GM12878 (cell line): ENCODE measurements around the gene AFF1. TPM values are rescaled to one million over a fixed set of nuclear protein-coding genes. Genes with fewer than 3 reads are reported as not detected.

Experiments
- ATAC-seq: fragments of 200-7000 bp; cut with Tn5 transposase; 3 replicates; pipeline ENCODE4 v1.9.1; 2020; ENCODE audit warnings: mild to moderate bottlenecking, moderate library complexity
- BruUV-seq: library from RNA; stranded (reverse); fragments of 400-500 nt; replicated peaks from 2 replicates; lab custom pipeline; 2021; lab: Mats Ljungman, UMichigan
- CTCF ChIA-PET: fragments of 300-600 bp; sonication (Branson Sonifier 250); formaldehyde crosslinking; extraction: SDS; loops from one replicate; lab custom pipeline; 2021; ENCODE audit warnings: inconsistent platforms; lab: Yijun Ruan, JAX
- POLR2A ChIA-PET: fragments of 350-600 bp; formaldehyde crosslinking; extraction: SDS; loops from one replicate; lab custom pipeline; 2021; ENCODE audit warnings: inconsistent platforms; lab: Charles Lee
- RAD21 ChIA-PET: fragments of 300-600 bp; sonication (Branson Sonifier 250); formaldehyde crosslinking; loops from one replicate; lab custom pipeline; 2023; ENCODE audit warnings: antibody characterized with exemption; ENCODE audit not compliant: unreplicated experiment; lab: Charles Lee
- SMC1A ChIA-PET: fragments of 300-600 bp; sonication (Branson Sonifier 250); formaldehyde crosslinking; loops from one replicate; lab custom pipeline; 2023; ENCODE audit not compliant: unreplicated experiment, uncharacterized antibody; lab: Charles Lee
- DNase-seq: peaks from one replicate; pipeline ENCODE4 v3.0.0-alpha.2; 2011; ENCODE audit warnings: low read depth, low spot score
- FAIRE-seq: peaks from 3 replicates; lab custom pipeline; 2011; peaks lifted over from hg19 to GRCh38; lab: Jason Lieb, UNC
- H2AFZ ChIP-seq: 2 replicates; pipeline ENCODE4 v1.6.0; 2011; ENCODE audit warnings: low read depth, low read length, control low read depth; ENCODE audit not compliant: control insufficient read depth
- H3K27ac ChIP-seq: 2 replicates; pipeline ENCODE4 v1.5.1; 2011; ENCODE audit warnings: control low read depth; ENCODE audit not compliant: control insufficient read depth, insufficient read depth
- H3K27me3 ChIP-seq, 2 experiments: replicated peaks in 1 of 2; 2 replicates each; pipeline versions ENCODE4 v1.6.0 to v1.6.1; 2011; ENCODE audit warnings: low read length in 1 of 2; ENCODE audit not compliant: control insufficient read depth in 2 of 2, insufficient read depth in 2 of 2
- H3K36me3 ChIP-seq, 2 experiments: 2 replicates each; pipeline ENCODE4 v1.5.1; 2011; ENCODE audit warnings: low read length in 1 of 2; ENCODE audit not compliant: control insufficient read depth in 2 of 2, insufficient read depth in 2 of 2
- H3K4me1 ChIP-seq: 2 replicates; pipeline ENCODE4 v1.6.1; 2011; ENCODE audit warnings: mild to moderate bottlenecking, low read length, moderate library complexity, mixed read lengths; ENCODE audit not compliant: control insufficient read depth, insufficient read depth
- H3K4me2 ChIP-seq: 2 replicates; pipeline ENCODE4 v1.6.0; 2011; ENCODE audit warnings: control low read depth; ENCODE audit not compliant: control insufficient read depth, insufficient read depth
- H3K4me3 ChIP-seq: fragments of 200-600 bp; sonication (generic); 2 replicates; pipeline ENCODE4 v1.5.1; 2016
- H3K79me2 ChIP-seq: 2 replicates; pipeline ENCODE4 v1.6.0; 2011; ENCODE audit warnings: low read length; ENCODE audit not compliant: control insufficient read depth, insufficient read depth
- H3K9ac ChIP-seq: 2 replicates; pipeline ENCODE4 v1.8.0; 2011; ENCODE audit warnings: low read length, control low read depth, mixed read lengths; ENCODE audit not compliant: control insufficient read depth, insufficient read depth
- H3K9me3 ChIP-seq: replicated peaks from 3 replicates; pipeline ENCODE4 v1.5.1; 2011; ENCODE audit warnings: mild to moderate bottlenecking, low read length; ENCODE audit not compliant: control insufficient read depth, insufficient read depth
- H4K20me1 ChIP-seq: 2 replicates; pipeline ENCODE4 v1.6.0; 2011; ENCODE audit not compliant: control insufficient read depth, insufficient read depth
- ATF2 ChIP-seq: IDR thresholded peaks from 2 replicates; pipeline ENCODE4 v1.6.1; 2012; ENCODE audit warnings: low read length, inconsistent platforms
- DPF2 ChIP-seq: fragments of 450-650 bp; IDR thresholded peaks from 2 replicates; pipeline ENCODE4 v1.6.1; 2017; ENCODE audit warnings: mild to moderate bottlenecking
- E2F4 ChIP-seq: IDR thresholded peaks from 2 replicates; pipeline ENCODE4 v1.6.1; 2012; ENCODE audit warnings: low read depth, low read length, improper control_type of control experiment
- FOXM1 ChIP-seq: IDR thresholded peaks from 2 replicates; pipeline ENCODE4 v1.6.1; 2012; ENCODE audit warnings: low read depth, mild to moderate bottlenecking, inconsistent platforms, low read length, moderate library complexity
- IKZF1 ChIP-seq: fragments of 450-650 bp; conservative IDR thresholded peaks from 2 replicates; pipeline ENCODE4 v1.6.1; 2017; ENCODE audit warnings: antibody characterized with exemption, mild to moderate bottlenecking
- KLF5 ChIP-seq: fragments of 450-650 bp; IDR thresholded peaks from 2 replicates; pipeline ENCODE4 v1.6.1; 2014; ENCODE audit warnings: mild to moderate bottlenecking; ENCODE audit not compliant: partially characterized antibody
- MXI1 ChIP-seq: fragments of 150-350 bp; IDR thresholded peaks from 2 replicates; pipeline ENCODE4 v1.6.1; 2011; ENCODE audit warnings: low read depth, mild to moderate bottlenecking, inconsistent platforms, low read length, improper control_type of control experiment
- NFIC ChIP-seq: IDR thresholded peaks from 2 replicates; pipeline ENCODE4 v1.6.1; 2012; ENCODE audit warnings: low read depth, mild to moderate bottlenecking, inconsistent platforms, low read length, moderate library complexity
- NR2C1 ChIP-seq: fragments of 450-650 bp; IDR thresholded peaks from 2 replicates; pipeline ENCODE4 v1.6.1; 2017; ENCODE audit warnings: antibody characterized with exemption, mild to moderate bottlenecking, moderate library complexity
- PAX8 ChIP-seq: fragments of 450-650 bp; IDR thresholded peaks from 2 replicates; pipeline ENCODE4 v1.6.1; 2017; ENCODE audit warnings: mild to moderate bottlenecking, moderate library complexity
- PRDM15 ChIP-seq: fragments of 450-650 bp; formaldehyde crosslinking; IDR thresholded peaks from 2 replicates; pipeline ENCODE4 v1.4.0; 2020; ENCODE audit warnings: mild to moderate bottlenecking, moderate library complexity
- SIX5 ChIP-seq: IDR thresholded peaks from 2 replicates; pipeline ENCODE4 v1.6.1; 2011; ENCODE audit warnings: mild to moderate bottlenecking, low read depth, low read length, moderate library complexity; ENCODE audit not compliant: severe bottlenecking
- SMC3 ChIP-seq: IDR thresholded peaks from 2 replicates; pipeline ENCODE4 v1.6.1; 2011; ENCODE audit warnings: low read length, improper control_type of control experiment, borderline replicate concordance
- SRF ChIP-seq, 2 experiments: IDR thresholded peaks; 2 replicates each; pipeline ENCODE4 v1.6.1; 2011; ENCODE audit warnings: low read depth in 2 of 2, low read length in 2 of 2, mild to moderate bottlenecking in 1 of 2, moderate library complexity in 1 of 2
- STAT1 ChIP-seq: fragments of 450-650 bp; conservative IDR thresholded peaks from 2 replicates; pipeline ENCODE4 v1.6.1; 2014; ENCODE audit warnings: antibody characterized with exemption, mild to moderate bottlenecking
- TARDBP ChIP-seq: IDR thresholded peaks from 2 replicates; pipeline ENCODE4 v1.6.1; 2016; ENCODE audit warnings: borderline replicate concordance
- TCF12 ChIP-seq: IDR thresholded peaks from 2 replicates; pipeline ENCODE4 v1.6.1; 2011; ENCODE audit warnings: low read depth, mild to moderate bottlenecking, low read length
- WGBS: methylation state at CpG from one replicate; pipeline ENCODE4 v1.1.6; 2016; ENCODE audit warnings: low lambda C conversion rate; ENCODE audit not compliant: insufficient replicate concordance, insufficient coverage; ENCODE audit errors: missing lambda C conversion rate; 5-methylcytosine and 5-hydroxymethylcytosine counted together
- in situ Hi-C: fragments of 300-500 bp; cut with MboI; formaldehyde crosslinking; loops from 9 replicates; pipeline ENCODE4 v1.14.3; 2018; ENCODE audit warnings: mixed read lengths
- intact Hi-C: fragments of 100-400 bp; cut with micrococcal nuclease; formaldehyde crosslinking; loops from one replicate; pipeline ENCODE4 v1.14.2; 2022; ENCODE audit not compliant: unreplicated experiment
- polyA plus RNA-seq, 11 experiments: library from polyadenylated mRNA; depleted of rRNA in 4 of 11; unstranded in 6 of 11; stranded (reverse) in 5 of 11; fragments of >200 nt; fragmentation: Nextera tagmentation in 4 of 11; fragmentation: Illumina TruSeq in 1 of 11; extraction: Ambion mirVana in 4 of 11; extraction: Trizol in 1 of 11; gene quantifications; 1 replicate in 1 of 11; 2 replicates in 10 of 11; pipeline versions ENCODE4 v1.2.1 to v1.2.3, GENCODE V29; 2011 to 2016; ENCODE audit warnings: inconsistent platforms in 2 of 11, missing spikeins in 2 of 11, low read depth in 1 of 11
- total RNA-seq, 4 experiments: library from RNA; depleted of rRNA in 3 of 4; stranded (reverse); fragments of >200 nt in 3 of 4; fragmentation: Illumina TruSeq in 1 of 4; extraction: Trizol in 1 of 4; gene quantifications; 2 replicates each; pipeline versions ENCODE4 v1.2.1 to v1.2.3, GENCODE V29; 2013 to 2021
- TF ChIP-seq, protein P1 (sequence below): fragments of 450-650 bp; IDR thresholded peaks from 2 replicates; pipeline ENCODE4 v1.6.1; 2016; ENCODE audit warnings: mild to moderate bottlenecking

AFF1 gene
- total and polyA plus RNA-seq, 10 of the 15 experiments (the other 5 are each of a cell fraction or from before 2014, with no cell fraction given): 3.5 to 56.1 (median 21.5) TPM

DNA sequence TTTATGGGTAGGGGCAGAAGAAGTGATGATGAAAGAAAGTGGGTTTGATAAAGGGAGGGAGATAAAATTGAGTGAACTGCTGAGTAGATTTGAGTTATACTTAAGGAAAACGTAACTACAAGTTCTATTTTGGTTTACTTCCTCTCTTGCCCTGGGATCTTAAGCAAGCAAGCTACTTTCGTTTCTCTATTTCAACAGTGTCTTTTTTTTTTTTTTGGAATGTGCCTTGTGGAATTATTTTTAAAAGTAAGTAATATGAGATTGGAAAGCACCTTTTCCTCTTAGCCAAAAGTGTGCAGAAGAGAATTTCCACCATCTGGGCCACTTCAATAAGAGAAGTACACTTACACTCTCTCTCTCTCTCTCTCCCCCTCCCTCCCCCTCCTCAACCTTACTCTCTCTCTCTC, 26.6 kb upstream of the AFF1 start:
- ChIA-PET SMC1A (interaction anchor here (0.6 to 2.2 kb wide), 5 partner anchors 9 to 409 kb away, joined by 3 to 8 read pairs (median 4); no protein-coding TSS in a partner anchor), CTCF (interaction anchor here (0.6 to 6.9 kb wide), 6 partner anchors 14 to 412 kb away, joined by 3 to 38 read pairs (median 5); no protein-coding TSS in a partner anchor), RAD21 (interaction anchor here (0.6 to 1.1 kb wide), 6 partner anchors 16 to 343 kb away, joined by 3 to 4 read pairs (median 3); partner anchors contain the start of gene PTPN13), POLR2A (interaction anchor here (0.6 kb wide), 1 partner anchor 98 kb away, joined by 3 read pairs; no protein-coding TSS in a partner anchor)
- no peaks in the 10 kb centered on the region for H3K36me3 ChIP-seq
- H3K27me3 ChIP-seq: no peaks in the 10 kb centered on the region
- no peak overlapping the region for H3K4me3 ChIP-seq
- DNase-seq (no peak), ATAC-seq (peak; percentile 53), FAIRE-seq (no peak)
- in situ Hi-C loops (no loop called here), intact Hi-C loops (no loop called here)
- peak overlapping the region; percentile 8; the same call in 1 of the 2 replicates for H3K27ac ChIP-seq
- BruUV-seq: no TSS peak
- H3K79me2 ChIP-seq: no peaks in the 10 kb centered on the region
- no peak overlapping the region for H2AFZ ChIP-seq
- H3K9ac ChIP-seq: no peak overlapping the region
- H3K4me1 ChIP-seq: peaks cover 18% of the 10 kb centered on the region
- no peaks in the 10 kb centered on the region for H3K9me3 ChIP-seq
- 10% methylated on average over 1 of the region's 2 CpGs for WGBS
- H3K4me2 ChIP-seq: peak overlapping the region; percentile 30; the same call in 1 of the 2 replicates
- no peaks in the 10 kb centered on the region for H4K20me1 ChIP-seq
- no peak for TF ChIP-seq SIX5
- no peak for TF ChIP-seq FOXM1
- no peak for TF ChIP-seq MXI1
- TF ChIP-seq PRDM15: no peak
- no peak for TF ChIP-seq PAX8
- TF ChIP-seq DPF2: no peak
- TF ChIP-seq, protein P1, sequence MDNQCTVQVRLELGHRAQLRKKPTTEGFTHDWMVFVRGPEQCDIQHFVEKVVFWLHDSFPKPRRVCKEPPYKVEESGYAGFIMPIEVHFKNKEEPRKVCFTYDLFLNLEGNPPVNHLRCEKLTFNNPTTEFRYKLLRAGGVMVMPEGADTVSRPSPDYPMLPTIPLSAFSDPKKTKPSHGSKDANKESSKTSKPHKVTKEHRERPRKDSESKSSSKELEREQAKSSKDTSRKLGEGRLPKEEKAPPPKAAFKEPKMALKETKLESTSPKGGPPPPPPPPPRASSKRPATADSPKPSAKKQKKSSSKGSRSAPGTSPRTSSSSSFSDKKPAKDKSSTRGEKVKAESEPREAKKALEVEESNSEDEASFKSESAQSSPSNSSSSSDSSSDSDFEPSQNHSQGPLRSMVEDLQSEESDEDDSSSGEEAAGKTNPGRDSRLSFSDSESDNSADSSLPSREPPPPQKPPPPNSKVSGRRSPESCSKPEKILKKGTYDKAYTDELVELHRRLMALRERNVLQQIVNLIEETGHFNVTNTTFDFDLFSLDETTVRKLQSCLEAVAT: no peak
- TF ChIP-seq NFIC: no peak
- no peak for TF ChIP-seq TCF12
- no peak for TF ChIP-seq STAT1
- no peak for TF ChIP-seq ATF2
- no peak for TF ChIP-seq E2F4
- TF ChIP-seq TARDBP: no peak
- TF ChIP-seq NR2C1: no peak
- TF ChIP-seq KLF5: no peak
- TF ChIP-seq IKZF1: peak; percentile 30; the same call in 1 of the 2 replicates
- TF ChIP-seq SMC3: no peak
- TF ChIP-seq SRF (IDR thresholded peaks at IDR 0.05; ENCODE audit: low read depth in 2 of 2, low read length in 2 of 2): no peak
